Upper lobe of right lung (tissue), 1 donor: ENCODE data around the gene ALG6. TPM values are rescaled to one million over a fixed set of nuclear protein-coding genes. Genes with fewer than 3 reads are reported as not detected.

Experiments used
- ATAC-seq: fragments of 200-7000 bp; cut with Tn5 transposase; one replicate; pipeline ENCODE4 v1.9.1; 2020; ENCODE audit warnings: mild to moderate bottlenecking, moderate library complexity
- DNase-seq: peaks from one replicate; pipeline ENCODE4 v3.0.0-alpha.2; 2020
- H3K27ac ChIP-seq: fragments of 200-600 bp; one replicate; pipeline ENCODE4 v1.8.0; 2022
- H3K27me3 ChIP-seq: fragments of 200-600 bp; one replicate; pipeline ENCODE4 v1.8.0; 2022; ENCODE audit warnings: mild to moderate bottlenecking
- H3K36me3 ChIP-seq: fragments of 200-600 bp; one replicate; pipeline ENCODE4 v1.8.0; 2022
- H3K4me1 ChIP-seq: fragments of 200-600 bp; one replicate; pipeline ENCODE4 v1.8.0; 2022
- H3K4me3 ChIP-seq: fragments of 200-600 bp; one replicate; pipeline ENCODE4 v1.8.0; 2022; ENCODE audit warnings: mild to moderate bottlenecking
- H3K9me3 ChIP-seq: fragments of 200-600 bp; one replicate; pipeline ENCODE4 v1.8.0; 2022
- intact Hi-C: fragments of 100-400 bp; cut with DNase I; formaldehyde crosslinking; loops from one replicate; pipeline ENCODE4 v1.11.0; 2022
- total RNA-seq: library from RNA; stranded (reverse); fragmentation: NEBNext Ultra II Directional; extraction: Animal tissue kit (Norgen Biotek cat#: 25700); gene quantifications from one replicate; pipeline ENCODE4 v1.2.1, GENCODE V29; 2021
- TF ChIP-seq, protein P1 (sequence below): fragments of 200-600 bp; IDR thresholded peaks from one replicate; pipeline ENCODE4 v1.8.0; 2022; ENCODE audit warnings: antibody characterized with exemption
- donor health status: DM: no; HTN: yes; CAD: no; lungs with severe emphysema.

The ALG6 gene
- total RNA-seq, 1 donor from 2014 or later = 9.1 TPM

DNA sequence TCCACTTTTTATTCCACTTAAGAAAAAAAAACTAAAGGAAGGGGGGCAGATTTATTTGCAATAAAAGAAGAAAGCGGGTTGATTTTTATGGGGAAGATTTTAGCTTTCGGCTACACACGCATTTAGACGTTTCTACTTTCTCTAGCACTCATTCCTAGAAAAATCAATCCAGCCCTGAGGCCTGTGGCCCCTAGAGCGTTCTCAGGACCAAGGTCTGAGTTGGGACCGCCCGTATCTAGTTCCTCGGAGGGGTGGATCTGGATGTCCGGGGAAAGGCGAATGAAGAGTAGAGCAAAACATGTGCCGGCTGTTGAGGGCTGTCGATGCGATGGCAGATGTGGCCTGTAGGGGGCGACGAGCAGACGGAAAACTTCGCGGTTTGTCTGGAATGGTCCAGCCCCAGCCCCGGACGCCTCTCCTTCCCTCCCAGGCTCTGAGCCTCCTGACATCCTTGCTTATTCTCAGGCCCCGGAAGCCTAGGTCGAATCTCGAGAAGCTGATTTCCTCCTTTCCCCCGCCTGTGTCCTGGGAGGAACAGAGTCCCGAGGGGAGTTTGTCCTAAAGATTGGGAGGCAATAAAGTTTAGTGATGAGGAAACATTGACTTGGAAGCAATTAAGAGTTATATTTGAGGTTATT lies 39.9 kb upstream of the ALG6 start:
- DNase-seq (peak; percentile 82), ATAC-seq (peak; percentile 90)
- Histone ChIP-seq H3K4me3 (no peak overlapping the region), H3K27me3 (peaks cover 98% of the 10 kb centered on the region), H3K4me1 (peaks cover 15% of the 10 kb centered on the region), H3K27ac (no peak overlapping the region), H3K9me3 (no peaks in the 10 kb centered on the region), H3K36me3 (no peaks in the 10 kb centered on the region)
- TF ChIP-seq, protein P1, sequence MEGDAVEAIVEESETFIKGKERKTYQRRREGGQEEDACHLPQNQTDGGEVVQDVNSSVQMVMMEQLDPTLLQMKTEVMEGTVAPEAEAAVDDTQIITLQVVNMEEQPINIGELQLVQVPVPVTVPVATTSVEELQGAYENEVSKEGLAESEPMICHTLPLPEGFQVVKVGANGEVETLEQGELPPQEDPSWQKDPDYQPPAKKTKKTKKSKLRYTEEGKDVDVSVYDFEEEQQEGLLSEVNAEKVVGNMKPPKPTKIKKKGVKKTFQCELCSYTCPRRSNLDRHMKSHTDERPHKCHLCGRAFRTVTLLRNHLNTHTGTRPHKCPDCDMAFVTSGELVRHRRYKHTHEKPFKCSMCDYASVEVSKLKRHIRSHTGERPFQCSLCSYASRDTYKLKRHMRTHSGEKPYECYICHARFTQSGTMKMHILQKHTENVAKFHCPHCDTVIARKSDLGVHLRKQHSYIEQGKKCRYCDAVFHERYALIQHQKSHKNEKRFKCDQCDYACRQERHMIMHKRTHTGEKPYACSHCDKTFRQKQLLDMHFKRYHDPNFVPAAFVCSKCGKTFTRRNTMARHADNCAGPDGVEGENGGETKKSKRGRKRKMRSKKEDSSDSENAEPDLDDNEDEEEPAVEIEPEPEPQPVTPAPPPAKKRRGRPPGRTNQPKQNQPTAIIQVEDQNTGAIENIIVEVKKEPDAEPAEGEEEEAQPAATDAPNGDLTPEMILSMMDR = peak; percentile 65
- intact Hi-C loops = no loop called here

DNA sequence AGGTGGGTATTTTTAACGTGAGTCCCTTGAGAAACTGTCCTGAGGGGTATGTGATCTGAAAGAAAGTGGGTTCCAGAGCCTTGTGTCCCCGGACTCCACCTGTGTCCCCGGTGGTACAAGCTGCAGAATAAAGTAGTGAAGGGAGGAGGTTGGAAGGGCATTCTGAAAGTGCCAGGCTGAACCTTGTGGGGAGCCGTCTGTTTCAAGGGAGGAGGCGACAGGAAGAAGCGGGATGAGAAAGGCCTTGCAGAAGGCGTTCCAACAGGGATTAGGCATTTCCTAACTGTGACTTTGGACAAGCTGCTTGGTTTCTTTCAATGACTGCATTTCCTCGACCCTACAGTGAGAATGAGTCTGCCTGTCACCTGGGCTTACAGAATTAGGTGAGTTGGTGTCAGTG lies 39.3 kb upstream of the ALG6 start:
- Histone ChIP-seq H3K36me3 (no peaks in the 10 kb centered on the region), H3K4me3 (no peak overlapping the region), H3K9me3 (no peaks in the 10 kb centered on the region), H3K27me3 (peaks cover 98% of the 10 kb centered on the region), H3K27ac (no peak overlapping the region), H3K4me1 (peaks cover 10% of the 10 kb centered on the region)
- TF ChIP-seq, protein P1 = no peak
- ATAC-seq (no peak), DNase-seq (no peak)
- intact Hi-C loops = no loop called here

DNA sequence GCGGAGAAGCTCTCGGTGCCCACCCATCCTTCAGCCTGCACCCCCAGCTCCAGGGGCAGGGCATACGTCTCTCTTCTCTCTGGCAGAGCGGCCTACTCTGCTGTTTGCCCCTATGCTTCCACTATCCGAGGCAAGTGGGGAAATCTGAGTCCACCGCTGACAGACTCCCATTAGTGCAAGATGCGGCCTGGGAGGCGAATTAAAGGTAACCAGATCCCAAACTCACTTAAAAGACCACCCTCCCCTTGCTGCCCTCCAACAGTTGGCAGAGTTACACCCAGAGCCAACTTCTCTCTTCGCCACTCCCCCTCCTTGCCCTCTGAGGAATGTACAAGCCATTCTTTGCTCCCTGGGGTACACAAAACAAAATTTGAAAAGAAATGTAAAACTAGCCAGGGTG lies 38.6 kb upstream of the ALG6 start:
- DNase-seq (no peak), ATAC-seq (no peak)
- Histone ChIP-seq H3K9me3 (no peaks in the 10 kb centered on the region), H3K4me1 (peaks cover 10% of the 10 kb centered on the region), H3K27me3 (peaks cover 98% of the 10 kb centered on the region), H3K27ac (no peak overlapping the region), H3K4me3 (no peak overlapping the region), H3K36me3 (no peaks in the 10 kb centered on the region)
- TF ChIP-seq, protein P1 = no peak
- intact Hi-C loops = no loop called here

DNA sequence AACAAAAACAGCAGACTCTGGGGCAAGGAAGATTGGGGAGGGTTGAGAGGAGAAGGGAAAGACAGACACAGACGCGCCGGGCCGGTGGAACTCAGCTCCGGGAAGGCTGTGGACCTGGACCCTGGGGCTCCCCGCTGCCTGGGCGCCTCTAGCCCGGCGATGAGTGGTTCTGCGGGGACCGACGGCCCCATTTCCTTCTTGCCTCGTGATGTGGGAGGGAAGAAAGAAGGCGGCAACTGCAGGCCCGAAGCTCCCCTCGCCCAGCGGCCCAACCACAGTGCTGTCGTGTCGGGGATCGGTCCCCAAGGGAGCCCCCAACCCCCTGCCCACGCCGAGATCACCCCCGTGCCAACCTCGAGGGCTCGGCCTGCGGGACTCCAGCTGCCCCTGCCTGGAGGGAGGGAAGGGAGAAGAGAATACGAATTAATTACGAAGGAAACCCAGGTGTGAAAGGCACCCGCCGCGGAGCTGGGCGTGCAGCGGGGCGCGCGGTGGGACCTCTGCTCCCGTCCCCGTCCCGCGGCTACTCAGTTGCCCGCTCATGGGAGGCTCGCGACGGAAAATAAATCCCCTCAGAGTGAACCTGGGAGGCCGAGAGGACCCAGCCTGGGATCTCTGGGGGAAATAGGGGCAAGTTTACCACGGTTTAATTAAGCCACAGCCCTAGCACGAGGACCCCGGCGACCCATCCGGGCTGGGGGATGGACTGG lies 37.7 kb upstream of the ALG6 start:
- no peaks in the 10 kb centered on the region for H3K36me3 ChIP-seq
- no peaks in the 10 kb centered on the region for H3K9me3 ChIP-seq
- ATAC-seq (peak; percentile 19), DNase-seq (no peak)
- TF ChIP-seq, protein P1 = no peak
- intact Hi-C loops = no loop called here
- H3K27ac ChIP-seq = no peak overlapping the region
- H3K4me1 ChIP-seq = peaks cover 4% of the 10 kb centered on the region
- no peak overlapping the region for H3K4me3 ChIP-seq
- H3K27me3 ChIP-seq = peaks cover 94% of the 10 kb centered on the region

DNA sequence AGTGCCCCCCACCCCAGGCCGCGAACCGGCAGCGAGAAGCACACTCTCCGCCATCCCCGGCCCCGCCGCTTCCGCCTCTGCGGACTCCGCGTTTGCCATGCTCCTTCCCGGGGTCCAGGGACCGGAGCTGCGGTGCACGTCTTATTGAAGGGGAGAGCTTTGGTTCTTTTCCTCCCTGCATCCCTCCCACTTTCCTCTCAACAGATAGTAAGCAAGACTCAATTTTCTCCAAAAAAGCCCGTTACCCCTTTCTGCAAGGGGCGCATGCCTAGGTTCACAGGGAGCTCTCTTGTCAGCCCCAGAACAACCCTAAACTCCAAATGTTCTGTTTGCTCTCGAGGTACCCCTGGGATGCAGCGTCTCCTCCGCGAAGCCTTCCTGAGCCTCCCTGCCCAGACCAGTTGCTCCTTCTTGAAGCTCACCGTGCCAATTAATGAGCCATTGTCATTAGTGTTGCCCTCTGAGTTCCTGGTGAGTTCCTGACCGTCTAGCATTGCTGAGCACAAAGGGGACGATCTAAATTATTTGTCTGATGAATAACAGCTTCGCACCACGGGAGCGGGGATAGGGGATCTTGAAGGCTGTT lies 37.0 kb upstream of the ALG6 start:
- Histone ChIP-seq H3K4me3 (no peak overlapping the region), H3K27me3 (peaks cover 89% of the 10 kb centered on the region)
- DNase-seq = no peak

More for the DNA sequence above, 37.0 kb upstream of the ALG6 start:
- intact Hi-C loops = no loop called here
- no peak for ATAC-seq
- TF ChIP-seq, protein P1 = no peak
- Histone ChIP-seq H3K4me1 (peaks cover 4% of the 10 kb centered on the region), H3K27ac (no peak overlapping the region), H3K9me3 (no peaks in the 10 kb centered on the region), H3K36me3 (no peaks in the 10 kb centered on the region)
